ENCODE results near the gene ACACB.

DNA sequence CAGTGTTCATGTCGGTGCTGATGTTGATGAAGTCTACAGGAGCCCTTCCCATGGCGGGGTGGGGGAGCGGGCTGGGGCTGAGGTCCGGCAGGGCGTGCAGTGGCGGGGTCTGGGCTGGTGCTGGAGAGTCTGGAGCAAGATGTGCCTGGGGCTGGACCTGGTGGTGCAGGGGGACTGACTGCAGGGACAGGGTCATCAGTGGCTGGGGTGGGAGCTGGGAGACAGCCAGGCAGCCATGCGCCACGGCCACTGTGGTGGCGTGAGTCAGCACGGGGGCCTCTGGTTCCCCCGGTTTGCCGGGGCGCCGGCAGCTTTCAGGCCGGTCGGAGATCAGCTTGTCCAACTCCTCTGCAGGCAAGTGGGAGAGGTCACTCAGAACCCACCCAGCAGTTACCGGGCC is 165.1 kb downstream of the ACACB start:
- TF ChIP-seq, protein P1, sequence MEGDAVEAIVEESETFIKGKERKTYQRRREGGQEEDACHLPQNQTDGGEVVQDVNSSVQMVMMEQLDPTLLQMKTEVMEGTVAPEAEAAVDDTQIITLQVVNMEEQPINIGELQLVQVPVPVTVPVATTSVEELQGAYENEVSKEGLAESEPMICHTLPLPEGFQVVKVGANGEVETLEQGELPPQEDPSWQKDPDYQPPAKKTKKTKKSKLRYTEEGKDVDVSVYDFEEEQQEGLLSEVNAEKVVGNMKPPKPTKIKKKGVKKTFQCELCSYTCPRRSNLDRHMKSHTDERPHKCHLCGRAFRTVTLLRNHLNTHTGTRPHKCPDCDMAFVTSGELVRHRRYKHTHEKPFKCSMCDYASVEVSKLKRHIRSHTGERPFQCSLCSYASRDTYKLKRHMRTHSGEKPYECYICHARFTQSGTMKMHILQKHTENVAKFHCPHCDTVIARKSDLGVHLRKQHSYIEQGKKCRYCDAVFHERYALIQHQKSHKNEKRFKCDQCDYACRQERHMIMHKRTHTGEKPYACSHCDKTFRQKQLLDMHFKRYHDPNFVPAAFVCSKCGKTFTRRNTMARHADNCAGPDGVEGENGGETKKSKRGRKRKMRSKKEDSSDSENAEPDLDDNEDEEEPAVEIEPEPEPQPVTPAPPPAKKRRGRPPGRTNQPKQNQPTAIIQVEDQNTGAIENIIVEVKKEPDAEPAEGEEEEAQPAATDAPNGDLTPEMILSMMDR (IDR thresholded peaks at IDR 0.05): no peak
- TF ChIP-seq POLR2A (IDR thresholded peaks at IDR 0.05): no peak
